Astrocyte (in vitro differentiated cells and primary cell): ENCODE measurements around the gene FAM131C. TPM values are rescaled to one million over a fixed set of nuclear protein-coding genes. Genes with fewer than 3 reads are reported as not detected.

Experiments
- DNase-seq: peaks from one replicate; pipeline ENCODE4 v3.0.0-alpha.2; 2010; ENCODE audit warnings: low read depth
- FAIRE-seq: peaks from 2 replicates; lab custom pipeline; 2011; peaks lifted over from hg19 to GRCh38; lab: Jason Lieb, UNC
- H2AFZ ChIP-seq: 2 replicates; pipeline ENCODE4 v1.6.0; 2012; ENCODE audit warnings: low read depth, low read length, inconsistent platforms
- H3K27ac ChIP-seq: 2 replicates; pipeline ENCODE4 v1.5.1; 2011; ENCODE audit warnings: low read depth, low read length, inconsistent platforms
- H3K27me3 ChIP-seq: 2 replicates; pipeline ENCODE4 v1.6.0; 2011; ENCODE audit warnings: low read length, inconsistent platforms; ENCODE audit not compliant: insufficient read depth
- H3K36me3 ChIP-seq: 2 replicates; pipeline ENCODE4 v1.5.1; 2011; ENCODE audit warnings: low read length, inconsistent platforms; ENCODE audit not compliant: insufficient read depth
- H3K4me1 ChIP-seq: 2 replicates; pipeline ENCODE4 v1.5.1; 2011; ENCODE audit warnings: low read length, inconsistent platforms; ENCODE audit not compliant: insufficient read depth
- H3K4me2 ChIP-seq: 2 replicates; pipeline ENCODE4 v1.6.0; 2012; ENCODE audit warnings: low read length, inconsistent platforms
- H3K4me3 ChIP-seq: 2 replicates; pipeline ENCODE4 v1.5.1; 2011; ENCODE audit warnings: low read depth, mild to moderate bottlenecking, low read length, inconsistent platforms; ENCODE audit not compliant: insufficient read depth
- H3K79me2 ChIP-seq: 2 replicates; pipeline ENCODE4 v1.6.0; 2012; ENCODE audit warnings: mild to moderate bottlenecking, low read length, inconsistent platforms; ENCODE audit not compliant: insufficient read depth
- H3K9ac ChIP-seq: 2 replicates; pipeline ENCODE4 v1.6.0; 2012; ENCODE audit warnings: mild to moderate bottlenecking, low read length, inconsistent platforms
- H3K9me3 ChIP-seq: 2 replicates; pipeline ENCODE4 v1.5.1; 2012; ENCODE audit warnings: low read depth, mild to moderate bottlenecking, low read length, inconsistent platforms; ENCODE audit not compliant: insufficient read depth
- H4K20me1 ChIP-seq: 2 replicates; pipeline ENCODE4 v1.6.0; 2012; ENCODE audit warnings: low read length, inconsistent platforms; ENCODE audit not compliant: insufficient read depth
- H3K27ac Mint-ChIP-seq: one replicate; pipeline ENCODE4 v1.8.0; 2021; ENCODE audit warnings: mild to moderate bottlenecking, mixed read lengths; ENCODE audit not compliant: unreplicated experiment
- H3K27me3 Mint-ChIP-seq: one replicate; pipeline ENCODE4 v1.8.0; 2021; ENCODE audit warnings: low read depth, mixed read lengths; ENCODE audit not compliant: unreplicated experiment
- H3K36me3 Mint-ChIP-seq: one replicate; pipeline ENCODE4 v1.8.0; 2021; ENCODE audit warnings: low read depth, mixed read lengths; ENCODE audit not compliant: unreplicated experiment
- H3K4me1 Mint-ChIP-seq: one replicate; pipeline ENCODE4 v1.8.0; 2021; ENCODE audit warnings: low read depth, mixed read lengths; ENCODE audit not compliant: unreplicated experiment
- H3K4me3 Mint-ChIP-seq: one replicate; pipeline ENCODE4 v1.8.0; 2021; ENCODE audit warnings: mild to moderate bottlenecking, moderate library complexity, mixed read lengths; ENCODE audit not compliant: unreplicated experiment
- H3K9me3 Mint-ChIP-seq: one replicate; pipeline ENCODE4 v1.8.0; 2021; ENCODE audit warnings: mild to moderate bottlenecking, mixed read lengths; ENCODE audit not compliant: unreplicated experiment
- EZH2 ChIP-seq: IDR thresholded peaks from 2 replicates; pipeline ENCODE4 v1.6.1; 2012; ENCODE audit warnings: mild to moderate bottlenecking, low read length, inconsistent platforms; ENCODE audit not compliant: insufficient read depth
- total RNA-seq: library from RNA; stranded (reverse); gene quantifications from 2 replicates; pipeline ENCODE4 v1.2.1, GENCODE V29; 2021
- TF ChIP-seq, protein P1 (sequence below): IDR thresholded peaks from 2 replicates; pipeline ENCODE4 v1.5.1; 2011; ENCODE audit warnings: low read depth, mild to moderate bottlenecking, inconsistent platforms, low read length, moderate library complexity; ENCODE audit not compliant: insufficient read depth

The FAM131C gene
- total RNA-seq, 1 donor from 2014 or later, result 0.11 TPM

- Histone ChIP-seq H3K27ac (no peak overlapping the region), H3K4me1 (no peaks in the 10 kb centered on the region), H4K20me1 (no peaks in the 10 kb centered on the region), H3K9ac (no peak overlapping the region), H3K27me3 (no peaks in the 10 kb centered on the region), H3K36me3 (no peaks in the 10 kb centered on the region), H3K4me2 (no peak overlapping the region), H3K79me2 (no peaks in the 10 kb centered on the region), H3K4me3 (no peak overlapping the region), H3K9me3 (no peaks in the 10 kb centered on the region), H2AFZ (peak overlapping the region; percentile 5)
- no peak for FAIRE-seq
- H3K27me3 Mint-ChIP-seq, result peaks cover 30% of the 10 kb centered on the region
- H3K4me3 Mint-ChIP-seq, result no peak overlapping the region
- TF ChIP-seq EZH2, result no peak
- TF ChIP-seq, protein P1, sequence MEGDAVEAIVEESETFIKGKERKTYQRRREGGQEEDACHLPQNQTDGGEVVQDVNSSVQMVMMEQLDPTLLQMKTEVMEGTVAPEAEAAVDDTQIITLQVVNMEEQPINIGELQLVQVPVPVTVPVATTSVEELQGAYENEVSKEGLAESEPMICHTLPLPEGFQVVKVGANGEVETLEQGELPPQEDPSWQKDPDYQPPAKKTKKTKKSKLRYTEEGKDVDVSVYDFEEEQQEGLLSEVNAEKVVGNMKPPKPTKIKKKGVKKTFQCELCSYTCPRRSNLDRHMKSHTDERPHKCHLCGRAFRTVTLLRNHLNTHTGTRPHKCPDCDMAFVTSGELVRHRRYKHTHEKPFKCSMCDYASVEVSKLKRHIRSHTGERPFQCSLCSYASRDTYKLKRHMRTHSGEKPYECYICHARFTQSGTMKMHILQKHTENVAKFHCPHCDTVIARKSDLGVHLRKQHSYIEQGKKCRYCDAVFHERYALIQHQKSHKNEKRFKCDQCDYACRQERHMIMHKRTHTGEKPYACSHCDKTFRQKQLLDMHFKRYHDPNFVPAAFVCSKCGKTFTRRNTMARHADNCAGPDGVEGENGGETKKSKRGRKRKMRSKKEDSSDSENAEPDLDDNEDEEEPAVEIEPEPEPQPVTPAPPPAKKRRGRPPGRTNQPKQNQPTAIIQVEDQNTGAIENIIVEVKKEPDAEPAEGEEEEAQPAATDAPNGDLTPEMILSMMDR, result peak; percentile 71
- H3K36me3 Mint-ChIP-seq, result peaks cover 2% of the 10 kb centered on the region
- DNase-seq, result peak; percentile 38
- H3K9me3 Mint-ChIP-seq, result no peaks in the 10 kb centered on the region
- H3K27ac Mint-ChIP-seq, result no peak overlapping the region
- no peaks in the 10 kb centered on the region for H3K4me1 Mint-ChIP-seq
These were observed 17.6 kb downstream of the FAM131C start for GRCh38 chr1:16055613-16056520.

DNA sequence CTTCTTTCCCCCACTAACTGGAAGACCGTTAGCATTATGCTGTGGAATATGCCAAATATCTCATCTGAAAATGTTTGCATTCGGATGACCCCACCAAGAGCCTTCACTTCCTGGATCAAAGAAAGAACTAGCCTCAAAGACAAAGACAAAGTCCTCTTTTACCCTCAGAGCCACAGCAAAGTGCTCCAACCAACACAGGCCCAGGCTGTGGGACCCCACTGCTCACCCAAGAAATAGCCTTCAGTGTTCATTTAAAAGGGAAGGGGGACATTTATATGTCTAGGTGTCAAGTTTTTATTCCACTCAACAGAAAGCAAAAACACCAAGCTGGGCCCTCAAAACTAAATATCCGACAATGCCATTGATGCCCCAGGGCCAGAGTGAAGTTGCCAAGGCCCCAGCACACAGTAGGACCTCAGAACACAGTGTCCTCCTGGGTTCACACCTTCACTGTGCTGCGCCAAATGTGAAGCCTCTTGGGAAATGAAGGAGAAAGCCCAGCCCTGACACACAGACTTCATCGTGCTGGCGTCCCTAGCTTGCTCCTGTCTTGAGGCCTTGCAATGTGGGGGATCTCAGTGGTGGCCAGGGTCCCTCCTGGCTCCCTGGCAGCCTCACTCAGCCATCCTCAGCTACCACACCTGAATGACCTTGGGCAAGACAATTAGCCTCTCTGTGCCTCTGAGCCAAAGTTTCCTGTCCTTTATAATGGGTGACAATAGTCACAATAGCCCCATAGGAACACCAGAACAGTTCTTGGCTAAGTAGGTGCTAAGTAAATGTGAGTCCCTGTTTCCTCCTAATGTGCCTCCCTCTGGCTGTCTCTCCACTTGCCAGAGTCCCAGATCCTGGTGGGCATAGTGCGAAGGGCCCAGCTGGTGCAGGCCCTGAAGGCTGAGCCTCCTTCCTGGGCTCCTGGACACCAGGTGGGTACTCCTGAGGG is 18.6 kb downstream of the FAM131C start:
- Mint-ChIP-seq H3K36me3 (no peaks in the 10 kb centered on the region), H3K4me3 (no peak overlapping the region), H3K9me3 (no peaks in the 10 kb centered on the region), H3K27ac (no peak overlapping the region), H3K27me3 (peaks cover 26% of the 10 kb centered on the region), H3K4me1 (no peaks in the 10 kb centered on the region)
- Histone ChIP-seq H3K9me3 (no peaks in the 10 kb centered on the region), H3K27me3 (no peaks in the 10 kb centered on the region), H2AFZ (no peak overlapping the region), H3K79me2 (no peaks in the 10 kb centered on the region), H3K4me1 (no peaks in the 10 kb centered on the region), H3K4me2 (no peak overlapping the region), H3K9ac (no peak overlapping the region), H3K27ac (no peak overlapping the region), H3K36me3 (no peaks in the 10 kb centered on the region), H3K4me3 (no peak overlapping the region), H4K20me1 (no peaks in the 10 kb centered on the region)
- FAIRE-seq, result no peak
- TF ChIP-seq, protein P1, result no peak
- no peak for TF ChIP-seq EZH2
- DNase-seq, result no peak
